ENCODE measurements around the gene NAALADL2. TPM values are rescaled to one million over a fixed set of nuclear protein-coding genes. Genes with fewer than 3 reads are reported as not detected.
"Not testable (repeated sequence)": the region's sequence is repeated elsewhere in the genome, so short reads cannot be mapped to it uniquely, and the experiment has no call there.

NAALADL2 gene
- total RNA-seq, 2 donors from 2014 or later: 0.35 TPM; not detected in 1

DNA sequence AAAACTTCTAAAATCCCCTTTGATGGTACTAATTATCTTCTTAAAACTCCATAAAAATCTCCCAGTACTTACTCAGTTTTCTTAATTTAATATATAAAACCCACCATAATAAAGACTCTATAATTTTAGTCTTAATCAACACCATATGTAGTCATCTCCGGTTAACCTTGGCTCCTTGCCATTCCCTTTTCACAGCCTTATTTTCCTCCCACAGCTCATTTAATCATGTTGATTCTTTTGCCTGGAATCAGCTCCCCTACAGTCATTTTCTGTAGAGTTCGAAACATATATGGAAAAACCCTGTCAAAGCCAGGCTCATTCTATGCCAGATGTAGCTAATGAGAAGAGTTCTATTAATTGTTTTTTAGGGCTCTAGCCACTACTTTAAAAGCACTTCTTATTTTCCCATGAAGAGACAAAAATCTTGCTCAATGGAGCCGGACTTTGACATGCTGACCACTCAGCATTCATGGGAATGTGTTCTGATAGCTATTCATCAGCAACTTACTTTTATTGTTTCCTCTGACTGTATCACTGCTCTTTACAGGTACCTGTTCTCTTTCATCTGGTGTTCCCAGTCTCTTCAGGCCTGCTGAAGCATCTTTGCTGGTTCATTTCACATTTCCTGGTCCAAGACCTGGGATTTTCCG lies 573.4 kb downstream of the NAALADL2 start:
- no peaks in the 10 kb centered on the region for H3K36me3 Mint-ChIP-seq
- ATAC-seq (no peak), DNase-seq (ENCODE audit: low spot score in 2 of 2) (no peak)
- no peaks in the 10 kb centered on the region for H3K9me3 Mint-ChIP-seq
- no peak overlapping the region for H3K27ac Mint-ChIP-seq

DNA sequence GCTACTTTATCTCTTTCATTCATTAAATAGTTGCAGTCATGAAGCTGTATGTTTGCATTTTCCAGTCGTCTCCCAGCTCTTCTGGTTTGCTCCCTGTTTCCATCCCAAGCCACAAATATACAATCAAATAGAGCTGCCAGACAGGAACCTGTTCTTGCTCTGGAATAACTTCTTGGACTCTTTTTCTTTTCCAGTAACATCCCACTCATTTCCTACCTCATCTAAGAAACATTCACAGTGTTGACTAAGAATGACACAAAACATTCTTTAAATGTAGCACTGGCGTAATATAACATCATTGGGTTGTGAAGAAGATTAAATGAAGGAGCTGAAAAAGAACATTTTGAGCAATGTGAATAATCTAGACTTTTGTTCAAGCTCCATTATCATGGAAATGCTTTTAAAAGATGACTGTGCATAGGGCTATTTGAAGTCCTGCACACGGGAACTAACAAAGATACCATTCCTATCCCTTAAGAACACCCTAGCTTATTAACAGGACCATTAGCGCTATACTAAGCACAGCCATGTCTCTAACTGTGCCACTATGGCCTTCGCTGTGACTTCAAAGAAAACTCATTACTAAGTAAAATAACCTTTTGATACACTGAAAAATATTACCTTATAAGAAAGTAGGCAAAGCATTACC lies 574.0 kb downstream of the NAALADL2 start:
- DNase-seq (ENCODE audit: low spot score in 2 of 2) (no peak), ATAC-seq (no peak)
- no peak overlapping the region for H3K27ac Mint-ChIP-seq
- H3K36me3 Mint-ChIP-seq: no peaks in the 10 kb centered on the region
- H3K9me3 Mint-ChIP-seq: no peaks in the 10 kb centered on the region

DNA sequence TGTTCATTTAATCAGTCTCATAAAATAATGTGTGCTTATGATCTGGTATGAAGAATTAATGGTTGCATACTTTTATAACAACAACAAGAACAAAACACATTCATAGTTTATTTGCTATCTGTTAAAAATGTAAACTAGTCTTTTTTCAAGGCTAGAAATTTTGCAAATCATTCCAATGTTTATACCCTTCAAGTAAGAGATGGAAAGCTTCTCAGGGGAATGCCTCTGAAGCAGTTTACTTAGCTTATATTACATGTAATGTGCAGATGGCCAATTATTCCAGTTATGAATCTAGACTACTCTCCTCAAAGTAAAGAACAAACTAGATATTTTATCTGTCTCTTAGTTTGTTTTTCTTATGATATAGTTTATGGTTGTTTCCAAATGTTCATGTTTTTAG lies 575.4 kb downstream of the NAALADL2 start:
- DNase-seq (ENCODE audit: low spot score in 2 of 2) (no peak), ATAC-seq (no peak)
- no peak overlapping the region for H3K27ac Mint-ChIP-seq
- no peaks in the 10 kb centered on the region for H3K36me3 Mint-ChIP-seq
- peaks cover under 1 to 5% of the 10 kb centered on the region in 2 donors for H3K9me3 Mint-ChIP-seq

DNA sequence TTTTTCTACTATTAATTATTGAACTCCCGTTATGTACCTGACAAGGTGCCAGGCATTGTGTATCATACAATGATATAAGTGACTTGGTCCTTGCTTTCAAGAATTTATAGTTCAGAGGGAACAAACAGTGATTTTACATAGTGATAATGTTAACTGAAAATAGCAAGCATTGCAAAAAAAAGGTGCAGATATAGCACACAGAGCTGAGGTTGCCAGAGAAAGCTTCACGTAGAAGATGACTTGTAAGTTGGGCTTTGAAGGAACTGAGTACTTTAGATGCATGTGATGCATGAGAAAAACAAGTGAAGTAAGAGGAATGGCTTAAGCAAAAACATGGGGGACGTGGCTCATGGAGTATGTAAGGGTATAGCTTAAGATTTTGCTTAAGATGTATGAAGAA lies 584.5 kb downstream of the NAALADL2 start:
- peaks cover 12 to 23% of the 10 kb centered on the region in 2 donors for H3K9me3 Mint-ChIP-seq
- H3K27ac Mint-ChIP-seq: no peak overlapping the region
- DNase-seq (ENCODE audit: low spot score in 2 of 2): no peak
- no peaks in the 10 kb centered on the region for H3K36me3 Mint-ChIP-seq
- ATAC-seq: no peak

DNA sequence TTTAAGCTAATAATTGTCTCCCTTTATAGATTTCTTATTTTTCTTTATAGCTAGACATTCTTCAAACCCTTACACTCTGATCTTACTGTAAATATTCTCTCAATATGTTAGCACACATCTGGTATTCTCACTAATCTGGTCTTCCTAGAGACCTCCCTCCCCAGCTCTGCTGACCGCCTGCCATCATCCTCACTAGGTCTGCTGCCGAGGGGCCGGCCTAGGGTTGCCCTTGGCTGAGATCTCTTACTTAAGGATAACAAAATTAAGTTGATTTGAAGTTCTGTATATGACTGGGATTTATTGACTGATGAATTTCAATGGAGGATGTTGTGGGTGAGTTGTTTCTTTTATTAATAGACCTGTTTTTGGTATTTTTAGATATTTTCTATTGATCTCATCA lies 586.6 kb downstream of the NAALADL2 start:
- ATAC-seq: no peak
- no peak for DNase-seq (ENCODE audit: low spot score in 2 of 2)
- H3K9me3 Mint-ChIP-seq: peaks cover 4 to 13% of the 10 kb centered on the region in 2 donors
- H3K27ac Mint-ChIP-seq: no peak overlapping the region
- peaks cover 0 to 3% of the 10 kb centered on the region in 2 donors for H3K36me3 Mint-ChIP-seq

DNA sequence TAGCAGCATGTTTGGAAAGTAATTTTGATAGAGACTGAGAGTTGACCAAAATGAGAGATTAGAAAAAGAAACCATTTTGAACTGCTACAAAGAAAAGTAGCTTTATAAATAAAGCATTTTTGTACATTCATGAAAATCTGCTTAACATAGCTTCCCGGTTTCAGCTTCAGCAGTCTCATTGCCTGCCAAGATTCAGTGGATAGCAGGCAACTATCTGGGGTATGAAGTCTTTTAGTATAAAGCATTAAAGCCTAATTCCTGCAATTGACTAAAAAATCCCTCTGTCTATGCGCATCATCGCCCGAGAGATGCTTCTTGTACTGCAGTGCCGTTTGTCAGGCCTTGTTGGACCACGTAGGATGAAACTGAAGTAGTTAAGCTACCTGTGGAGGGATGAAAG lies 588.4 kb downstream of the NAALADL2 start:
- no peak overlapping the region for H3K27ac Mint-ChIP-seq
- no peak for DNase-seq (ENCODE audit: low spot score in 2 of 2)
- no peak for ATAC-seq
- peaks cover 0 to 4% of the 10 kb centered on the region in 2 donors for H3K36me3 Mint-ChIP-seq
- H3K9me3 Mint-ChIP-seq: peaks cover 6 to 13% of the 10 kb centered on the region in 2 donors

DNA sequence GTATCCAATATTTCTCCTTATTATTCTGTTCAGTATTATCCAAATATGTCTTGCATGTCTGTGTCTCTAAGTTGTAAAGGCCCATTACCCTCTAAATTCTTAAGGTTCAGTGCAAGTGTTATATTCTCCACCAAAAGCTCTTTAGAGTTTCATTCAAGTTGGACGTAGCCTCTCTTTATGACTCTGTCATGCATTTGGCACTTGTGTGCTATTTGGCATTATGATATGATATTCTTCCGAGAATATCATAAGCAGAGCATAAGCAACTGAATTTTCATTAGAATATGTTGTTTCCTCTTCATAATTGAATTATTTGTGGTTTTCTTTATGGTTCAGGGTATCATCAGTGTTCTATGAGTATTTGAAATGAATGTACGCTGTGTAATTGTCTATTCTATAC lies 594.2 kb downstream of the NAALADL2 start:
- Mint-ChIP-seq H3K9me3 (peaks cover 4 to 12% of the 10 kb centered on the region in 2 donors), H3K36me3 (peaks cover 0 to 4% of the 10 kb centered on the region in 2 donors), H3K27ac (no peak overlapping the region)
- DNase-seq (ENCODE audit: low spot score in 2 of 2) (no peak), ATAC-seq (no peak)

DNA sequence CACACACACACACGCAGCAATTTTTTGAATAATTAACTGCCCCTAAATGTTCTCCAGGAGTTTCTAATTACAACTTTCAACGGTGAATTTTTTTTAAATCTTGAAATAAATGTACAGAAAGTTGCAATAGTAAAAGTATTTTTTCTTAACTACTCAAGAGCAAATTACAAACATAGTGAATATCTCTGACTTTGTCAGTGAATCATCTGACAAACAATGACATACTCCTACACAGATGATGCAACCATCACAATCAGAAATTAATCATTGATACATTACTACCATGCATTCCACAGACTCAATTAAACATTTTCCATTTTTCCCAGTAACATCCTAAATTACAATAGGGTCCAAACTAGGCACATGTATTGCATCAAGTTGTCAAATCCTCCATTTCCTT lies 597.3 kb downstream of the NAALADL2 start:
- ATAC-seq (no peak), DNase-seq (ENCODE audit: low spot score in 2 of 2) (no peak)
- Mint-ChIP-seq H3K9me3 (peaks cover 9 to 15% of the 10 kb centered on the region in 2 donors), H3K27ac (no peak overlapping the region), H3K36me3 (no peaks in the 10 kb centered on the region)

DNA sequence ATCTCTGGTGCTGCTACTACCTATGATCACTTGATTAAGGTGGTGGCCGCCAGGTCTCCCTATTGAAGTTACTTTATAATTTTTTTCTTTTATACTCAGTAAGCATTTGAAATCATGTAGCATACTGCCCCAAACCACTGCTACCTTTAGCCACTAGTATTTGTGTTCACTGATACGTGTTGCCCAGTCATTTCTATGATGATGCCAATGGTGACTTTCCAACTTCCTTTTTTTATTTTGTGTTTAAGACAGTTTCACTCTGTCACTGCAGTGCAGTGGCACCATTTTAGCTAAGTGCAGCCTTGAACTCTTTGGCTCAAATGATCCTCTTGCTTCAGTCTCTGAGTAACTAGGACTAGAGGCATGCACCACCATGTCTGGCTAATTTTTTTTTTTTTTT lies 598.2 kb downstream of the NAALADL2 start:
- ATAC-seq (no peak), DNase-seq (ENCODE audit: low spot score in 2 of 2) (no peak)
- Mint-ChIP-seq H3K9me3 (peaks cover 9 to 20% of the 10 kb centered on the region in 2 donors), H3K36me3 (no peaks in the 10 kb centered on the region), H3K27ac (no peak overlapping the region)

DNA sequence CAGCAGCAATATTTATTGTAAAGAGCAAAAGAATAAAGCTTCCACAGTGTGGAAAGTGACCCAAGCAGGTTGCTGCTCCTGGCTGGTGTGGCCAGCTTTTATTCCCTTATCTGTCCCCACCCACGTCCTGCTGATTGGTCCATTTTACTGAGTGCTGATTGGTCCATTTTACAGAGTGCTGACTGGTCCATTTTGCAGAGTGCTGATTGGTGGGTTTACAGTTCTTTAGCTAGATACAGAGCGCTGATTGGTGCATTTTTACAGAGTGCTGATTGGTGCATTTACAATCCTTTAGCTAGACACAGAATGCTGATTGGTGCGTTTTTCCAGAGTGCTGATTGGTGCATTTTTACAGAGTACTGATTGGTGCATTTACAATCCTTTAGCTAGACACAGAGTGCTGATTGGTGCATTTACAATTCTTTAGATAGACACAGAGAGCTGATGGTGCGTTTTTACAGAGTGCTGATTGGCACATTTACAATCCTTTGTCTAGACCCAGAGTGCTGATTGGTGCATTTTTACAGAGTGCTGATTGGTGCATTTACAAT lies 601.8 kb downstream of the NAALADL2 start:
- not testable (repeated sequence) for DNase-seq (ENCODE audit: low spot score in 2 of 2); ATAC-seq; H3K27ac Mint-ChIP-seq; H3K36me3 Mint-ChIP-seq
- H3K9me3 Mint-ChIP-seq: peaks cover 9 to 16% of the 10 kb centered on the region in 2 donors

DNA sequence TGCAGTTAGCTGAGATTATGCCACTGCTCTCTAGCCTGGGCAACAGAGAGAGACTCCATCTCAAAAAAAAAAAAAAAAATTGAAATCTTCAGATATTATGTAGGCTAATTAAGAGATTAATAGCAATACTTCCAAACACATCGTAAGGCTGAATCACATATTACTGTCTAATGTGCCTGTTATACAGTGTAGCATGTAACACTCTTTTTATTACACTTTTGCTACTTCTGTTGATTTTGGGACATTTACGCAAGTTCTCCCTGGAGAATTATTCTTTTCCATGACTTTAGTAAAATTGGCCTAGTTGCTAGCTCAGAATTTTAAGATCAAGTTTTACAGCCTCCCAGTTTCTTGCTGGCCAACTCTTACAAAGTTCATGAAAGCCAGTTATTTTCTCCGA lies 605.2 kb downstream of the NAALADL2 start:
- DNase-seq (ENCODE audit: low spot score in 2 of 2): no peak
- ATAC-seq: no peak
- no peak overlapping the region for H3K27ac Mint-ChIP-seq
- peaks cover under 1 to 7% of the 10 kb centered on the region in 2 donors for H3K9me3 Mint-ChIP-seq
- no peaks in the 10 kb centered on the region for H3K36me3 Mint-ChIP-seq

DNA sequence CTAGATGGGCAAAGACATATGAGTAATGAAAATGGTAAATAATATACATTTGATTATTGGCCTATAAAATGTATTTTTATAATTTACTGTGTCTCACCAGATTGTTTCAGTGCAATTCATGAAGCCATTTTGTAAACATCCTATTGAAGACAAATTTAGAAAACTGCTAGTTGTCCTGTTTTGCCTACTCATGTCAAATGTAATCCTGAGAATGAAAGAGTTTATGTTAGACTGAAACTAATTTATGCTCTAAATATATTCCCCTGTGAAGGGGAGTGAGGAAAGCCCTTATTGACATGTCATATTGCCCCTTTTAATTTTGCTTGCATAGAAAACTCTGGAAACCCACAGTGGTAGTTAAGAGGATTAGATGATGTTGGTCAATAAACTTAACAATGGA lies 610.0 kb downstream of the NAALADL2 start:
- Mint-ChIP-seq H3K36me3 (no peaks in the 10 kb centered on the region), H3K27ac (no peak overlapping the region), H3K9me3 (no peaks in the 10 kb centered on the region)
- DNase-seq (ENCODE audit: low spot score in 2 of 2): no peak
- no peak for ATAC-seq

DNA sequence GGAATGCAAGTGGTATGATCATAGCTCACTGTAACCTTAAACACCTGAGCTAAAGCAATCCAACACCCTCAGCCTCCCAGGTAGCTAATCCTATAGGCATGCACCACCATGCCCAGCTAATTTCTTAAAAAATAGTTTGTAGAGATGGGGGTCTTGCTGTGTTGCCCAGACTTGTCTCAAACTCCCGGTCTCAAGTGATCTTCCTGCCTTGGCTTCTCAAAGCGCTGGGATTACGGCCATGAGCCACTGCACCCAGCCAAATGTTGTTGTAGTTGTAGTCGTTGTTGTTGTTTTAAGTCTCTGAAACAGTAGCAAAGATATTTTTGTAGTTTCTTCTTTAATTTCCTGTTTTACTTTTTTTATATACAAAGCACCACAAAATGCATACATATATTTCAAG lies 616.6 kb downstream of the NAALADL2 start:
- Mint-ChIP-seq H3K36me3 (no peaks in the 10 kb centered on the region), H3K27ac (no peak overlapping the region), H3K9me3 (peaks cover 0 to 4% of the 10 kb centered on the region in 2 donors)
- DNase-seq (ENCODE audit: low spot score in 2 of 2) (no peak), ATAC-seq (no peak)

DNA sequence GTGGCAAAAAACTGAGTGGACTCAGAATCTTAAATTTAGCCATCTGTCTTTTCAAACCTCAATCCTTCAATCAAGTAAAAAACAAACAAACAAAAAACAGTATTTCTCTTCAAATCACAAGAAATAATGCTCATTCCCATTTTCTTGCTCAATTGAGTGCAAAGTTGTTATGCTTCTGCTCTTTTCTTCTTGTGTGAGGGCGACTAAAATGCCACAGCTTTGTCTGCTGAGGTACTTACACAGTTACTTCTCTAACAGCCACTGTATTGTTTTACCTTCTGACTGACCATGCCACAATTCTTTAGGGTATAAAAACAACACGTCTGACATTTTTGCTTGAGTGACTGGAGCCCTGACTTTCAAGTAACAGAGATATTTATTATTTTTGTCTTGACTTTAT lies 617.4 kb downstream of the NAALADL2 start:
- Mint-ChIP-seq H3K36me3 (no peaks in the 10 kb centered on the region), H3K9me3 (peaks cover 0 to 4% of the 10 kb centered on the region in 2 donors), H3K27ac (no peak overlapping the region)
- ATAC-seq (no peak), DNase-seq (ENCODE audit: low spot score in 2 of 2) (no peak)

DNA sequence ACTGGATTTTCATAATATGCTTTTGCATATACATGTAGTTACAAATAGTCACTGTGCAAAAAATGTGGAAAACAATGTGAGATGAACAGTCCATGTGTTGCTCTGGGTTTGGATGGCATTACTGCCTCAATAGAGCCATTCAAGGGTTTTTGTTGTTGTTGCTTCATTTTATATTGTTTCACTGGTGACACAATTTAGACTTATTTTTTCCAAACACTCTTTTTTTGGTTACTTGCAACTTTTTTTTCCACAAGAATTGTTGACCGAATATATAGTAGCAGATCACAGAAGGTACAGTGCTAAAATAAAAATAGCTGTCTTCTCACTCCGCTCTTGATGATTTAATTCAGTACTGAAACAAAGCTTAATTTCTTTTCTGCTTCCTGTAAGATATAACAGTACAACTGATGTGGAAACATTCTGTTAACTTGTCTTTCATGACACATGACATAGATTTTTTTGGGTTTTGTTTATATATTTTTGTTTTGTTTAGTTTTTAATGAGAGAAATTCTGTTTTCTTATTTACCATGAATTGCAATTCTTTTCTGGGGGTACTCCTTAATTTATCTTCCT lies 618.6 kb downstream of the NAALADL2 start:
- DNase-seq (ENCODE audit: low spot score in 2 of 2) (no peak), ATAC-seq (peak in 1 of 2 donors; percentile 37)
- no peaks in the 10 kb centered on the region for H3K36me3 Mint-ChIP-seq
- H3K9me3 Mint-ChIP-seq: peaks cover 0 to 4% of the 10 kb centered on the region in 2 donors
- H3K27ac Mint-ChIP-seq: no peak overlapping the region

DNA sequence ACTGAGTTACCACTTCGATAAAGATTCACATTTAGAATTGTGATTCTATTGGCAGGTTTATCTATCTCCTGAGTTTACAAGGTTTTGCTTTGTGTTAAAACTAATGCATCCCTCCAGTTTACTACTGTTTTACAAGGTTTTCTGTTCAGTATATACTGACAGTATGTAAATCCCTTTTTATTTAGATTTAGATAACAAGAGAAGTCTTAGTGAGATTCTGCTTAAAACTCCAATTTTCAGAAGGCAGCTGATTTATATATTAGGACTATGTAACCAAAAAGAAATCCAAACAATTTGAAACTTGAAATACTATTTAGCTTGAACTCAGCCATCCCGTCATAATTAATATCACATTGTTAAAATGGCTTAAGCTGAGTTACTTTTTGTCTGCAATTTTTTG lies 619.2 kb downstream of the NAALADL2 start:
- ATAC-seq: no peak
- Mint-ChIP-seq H3K36me3 (no peaks in the 10 kb centered on the region), H3K27ac (no peak overlapping the region), H3K9me3 (peaks cover 0 to 4% of the 10 kb centered on the region in 2 donors)
- DNase-seq (ENCODE audit: low spot score in 2 of 2): no peak

DNA sequence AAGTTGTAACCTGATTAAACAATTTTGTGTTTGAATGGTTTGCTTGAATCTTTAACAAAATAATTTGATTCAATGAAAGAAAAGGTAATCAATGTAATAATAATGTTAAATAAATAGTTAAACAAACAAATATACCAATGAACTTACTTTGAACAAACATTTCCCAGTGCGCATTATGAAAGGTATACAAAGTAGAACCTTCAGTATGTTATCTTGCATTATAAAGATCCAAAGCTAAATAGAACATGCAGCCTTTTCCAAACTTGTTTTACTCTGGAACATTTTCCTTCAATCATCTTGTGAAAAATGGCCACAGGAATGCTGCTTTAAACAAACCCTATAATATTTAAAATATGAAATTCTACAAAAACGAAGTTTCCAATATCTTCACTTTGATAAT lies 620.0 kb downstream of the NAALADL2 start:
- no peak for ATAC-seq
- no peak for DNase-seq (ENCODE audit: low spot score in 2 of 2)
- Mint-ChIP-seq H3K27ac (no peak overlapping the region), H3K36me3 (no peaks in the 10 kb centered on the region), H3K9me3 (peaks cover 0 to 4% of the 10 kb centered on the region in 2 donors)
